ENCODE data around the gene NAA40.

The NAA40 gene

GRCh38 chr11:63907808-63908530 is 30.8 kb upstream of the NAA40 start:
- TF ChIP-seq CTCF (IDR thresholded peaks at IDR 0.05; ENCODE audit: low read depth, low read length) = no peak
- DNase-seq (ENCODE audit: extremely low read depth, low read depth) = no peak

GRCh38 chr11:63908631-63909401 is 30.0 kb upstream of the NAA40 start:
- no peak for DNase-seq (ENCODE audit: extremely low read depth, low read depth)

GRCh38 chr11:63909591-63910506 is 29.0 kb upstream of the NAA40 start:
- TF ChIP-seq CTCF (IDR thresholded peaks at IDR 0.05; ENCODE audit: low read depth, low read length) = no peak
- no peak for DNase-seq (ENCODE audit: extremely low read depth, low read depth)

More at GRCh38 chr11:63908631-63909401, 30.0 kb upstream of the NAA40 start:
- no peak for TF ChIP-seq CTCF (IDR thresholded peaks at IDR 0.05; ENCODE audit: low read depth, low read length)

GRCh38 chr11:63910675-63911074 is 28.1 kb upstream of the NAA40 start:
- no peak for DNase-seq (ENCODE audit: extremely low read depth, low read depth)
- no peak for TF ChIP-seq CTCF (IDR thresholded peaks at IDR 0.05; ENCODE audit: low read depth, low read length)

GRCh38 chr11:63911440-63911839 is 27.4 kb upstream of the NAA40 start:
- DNase-seq (ENCODE audit: extremely low read depth, low read depth) = no peak
- no peak for TF ChIP-seq CTCF (IDR thresholded peaks at IDR 0.05; ENCODE audit: low read depth, low read length)

- no peak for TF ChIP-seq CTCF (IDR thresholded peaks at IDR 0.05; ENCODE audit: low read depth, low read length)
- DNase-seq (ENCODE audit: extremely low read depth, low read depth) = no peak
These were observed 26.9 kb upstream of the NAA40 start for GRCh38 chr11:63911876-63912275.
